A673 (cell line): ENCODE measurements around the gene SRPRB.

Experiments
- CTCF ChIP-seq: fragments of 300-800, 200-600 bp; sonication (generic); conservative IDR thresholded peaks from 2 replicates; pipeline ENCODE4 v1.5.1; 2017; ENCODE audit warnings: low read depth, mild to moderate bottlenecking, antibody characterized with exemption, low read length, moderate library complexity, mixed read lengths
- EZH2 ChIP-seq: fragments of 200-600 bp; sonication (generic); IDR thresholded peaks from 2 replicates; pipeline ENCODE4 v1.6.1; 2017; ENCODE audit warnings: borderline replicate concordance, low read depth, mild to moderate bottlenecking, mixed read lengths, antibody characterized with exemption, low read length; ENCODE audit not compliant: poor library complexity, severe bottlenecking

GRCh38 chr3:133824961-133825485 lies 19.4 kb downstream of the SRPRB start:
- TF ChIP-seq CTCF, result no peak
- no peak for TF ChIP-seq EZH2
